ENCODE data around the gene RD3L. TPM values are rescaled to one million over a fixed set of nuclear protein-coding genes. Genes with fewer than 3 reads are reported as not detected.

RD3L gene
- total and polyA plus RNA-seq, 4 donors: 0.08 TPM; not detected in 3

DNA sequence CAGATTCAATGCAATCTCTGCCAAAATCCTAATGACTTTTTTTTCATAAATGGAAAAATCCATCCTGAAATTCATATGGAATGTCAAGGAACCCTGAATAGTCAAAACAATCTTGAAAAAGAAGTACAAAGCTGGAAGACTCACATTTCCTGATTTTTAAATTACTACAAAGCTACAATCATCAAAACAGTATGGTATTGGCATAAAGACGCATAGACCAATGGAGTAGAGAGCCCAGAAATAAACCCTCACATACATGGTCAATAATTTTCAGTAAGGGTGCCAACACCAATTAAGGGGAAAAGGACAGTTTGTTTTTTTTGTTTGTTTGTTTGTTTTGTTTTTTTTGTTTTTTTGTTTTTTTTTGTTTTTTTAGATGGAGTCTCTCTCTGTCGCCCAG, 4.6 kb upstream of the RD3L start:
- no peak for DNase-seq
- TF ChIP-seq, protein P1, sequence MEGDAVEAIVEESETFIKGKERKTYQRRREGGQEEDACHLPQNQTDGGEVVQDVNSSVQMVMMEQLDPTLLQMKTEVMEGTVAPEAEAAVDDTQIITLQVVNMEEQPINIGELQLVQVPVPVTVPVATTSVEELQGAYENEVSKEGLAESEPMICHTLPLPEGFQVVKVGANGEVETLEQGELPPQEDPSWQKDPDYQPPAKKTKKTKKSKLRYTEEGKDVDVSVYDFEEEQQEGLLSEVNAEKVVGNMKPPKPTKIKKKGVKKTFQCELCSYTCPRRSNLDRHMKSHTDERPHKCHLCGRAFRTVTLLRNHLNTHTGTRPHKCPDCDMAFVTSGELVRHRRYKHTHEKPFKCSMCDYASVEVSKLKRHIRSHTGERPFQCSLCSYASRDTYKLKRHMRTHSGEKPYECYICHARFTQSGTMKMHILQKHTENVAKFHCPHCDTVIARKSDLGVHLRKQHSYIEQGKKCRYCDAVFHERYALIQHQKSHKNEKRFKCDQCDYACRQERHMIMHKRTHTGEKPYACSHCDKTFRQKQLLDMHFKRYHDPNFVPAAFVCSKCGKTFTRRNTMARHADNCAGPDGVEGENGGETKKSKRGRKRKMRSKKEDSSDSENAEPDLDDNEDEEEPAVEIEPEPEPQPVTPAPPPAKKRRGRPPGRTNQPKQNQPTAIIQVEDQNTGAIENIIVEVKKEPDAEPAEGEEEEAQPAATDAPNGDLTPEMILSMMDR (IDR thresholded peaks at IDR 0.05; ENCODE audit: control extremely low read depth, extremely low read depth): no peak
- ATAC-seq (ENCODE audit: insufficient read depth, low FRiP score): no peak
- Histone ChIP-seq H3K27ac (ENCODE audit: low read depth in 1 of 2, low read length in 1 of 2) (no peak overlapping the region), H3K36me3 (ENCODE audit: control insufficient read depth in 4 of 4, insufficient read depth in 4 of 4, low read length in 4 of 4) (no peaks in the 10 kb centered on the region), H3K9ac (ENCODE audit: insufficient read depth in 1 of 2, low read length in 2 of 2) (no peak overlapping the region), H3K9me3 (ENCODE audit: control insufficient read depth in 4 of 4, insufficient read depth in 3 of 4, low read length in 3 of 4) (no peaks in the 10 kb centered on the region), H3K4me1 (ENCODE audit: control insufficient read depth in 5 of 5, insufficient read depth in 5 of 5, low read length in 5 of 5) (peaks cover 0 to 5% (median 0%) of the 10 kb centered on the region in 5 donors), H3K27me3 (ENCODE audit: control insufficient read depth in 3 of 3, insufficient read depth in 3 of 3, low read length in 2 of 3) (peaks cover 0 to under 1% (median 0%) of the 10 kb centered on the region in 3 donors), H3K4me3 (no peak overlapping the region)
- WGBS, 2 donors: 90 to 95% methylated on average over 2 of the region's 2 CpGs

DNA sequence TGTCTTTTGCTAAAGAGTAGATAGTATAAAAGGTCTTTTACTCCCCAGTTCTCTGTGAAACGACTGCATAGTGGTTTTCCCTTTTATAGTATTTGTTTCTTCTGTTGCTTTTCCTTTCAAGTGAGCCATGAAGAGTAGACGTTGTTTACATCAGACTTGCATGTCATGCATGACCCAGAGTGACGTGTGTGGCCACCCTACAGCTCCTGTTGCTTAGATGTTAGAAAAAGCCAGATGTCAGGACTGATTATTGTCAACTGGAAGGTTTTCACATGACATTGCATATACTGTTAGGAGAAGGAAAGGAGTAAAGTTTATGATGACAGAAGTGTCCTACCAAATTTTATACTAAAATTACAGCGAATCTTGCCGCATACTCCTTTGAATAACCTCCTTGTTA, 1.3 kb upstream of the RD3L start:
- peaks cover 0 to 5% (median 0%) of the 10 kb centered on the region in 5 donors for H3K4me1 ChIP-seq (ENCODE audit: control insufficient read depth in 5 of 5, insufficient read depth in 5 of 5, low read length in 5 of 5)
- TF ChIP-seq, protein P1 (IDR thresholded peaks at IDR 0.05; ENCODE audit: control extremely low read depth, extremely low read depth): no peak
- no peaks in the 10 kb centered on the region for H3K9me3 ChIP-seq (ENCODE audit: control insufficient read depth in 4 of 4, insufficient read depth in 3 of 4, low read length in 3 of 4)
- WGBS, 2 donors: 68 to 74% methylated on average over 5 of the region's 5 CpGs
- ATAC-seq (ENCODE audit: insufficient read depth, low FRiP score) (no peak), DNase-seq (peak in 1 of 3 donors; percentile 22)
- no peaks in the 10 kb centered on the region for H3K36me3 ChIP-seq (ENCODE audit: control insufficient read depth in 4 of 4, insufficient read depth in 4 of 4, low read length in 4 of 4)
- peaks cover 0 to 10% (median 7%) of the 10 kb centered on the region in 3 donors for H3K27me3 ChIP-seq (ENCODE audit: control insufficient read depth in 3 of 3, insufficient read depth in 3 of 3, low read length in 2 of 3)
- no peak overlapping the region for H3K9ac ChIP-seq (ENCODE audit: insufficient read depth in 1 of 2, low read length in 2 of 2)
- H3K27ac ChIP-seq (ENCODE audit: low read depth in 1 of 2, low read length in 1 of 2): peak overlapping the region in 1 of 2 donors; percentile 29
- no peak overlapping the region for H3K4me3 ChIP-seq

DNA sequence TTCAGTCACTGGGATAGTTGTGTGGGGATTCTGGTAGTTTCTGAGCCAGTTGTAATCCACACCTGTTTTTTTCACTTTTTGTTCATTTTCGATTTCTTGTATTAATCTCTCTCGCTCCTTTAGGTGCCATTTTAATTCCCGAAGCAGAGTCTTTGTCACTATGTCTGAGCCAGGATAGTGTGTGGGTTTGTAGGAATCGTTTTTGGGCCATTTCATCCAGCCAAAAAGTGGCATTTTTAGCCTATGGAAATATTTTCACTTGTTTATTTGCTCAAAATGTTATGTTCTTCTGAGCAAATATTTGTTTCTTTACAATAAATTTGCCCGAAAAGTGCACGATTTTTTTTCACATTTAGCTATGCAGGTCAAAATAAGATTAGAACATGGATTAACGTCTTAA, 867 bp downstream of the RD3L start:
- H3K9ac ChIP-seq (ENCODE audit: insufficient read depth in 1 of 2, low read length in 2 of 2): no peak overlapping the region
- no peaks in the 10 kb centered on the region for H3K9me3 ChIP-seq (ENCODE audit: control insufficient read depth in 4 of 4, insufficient read depth in 3 of 4, low read length in 3 of 4)
- TF ChIP-seq, protein P1 (IDR thresholded peaks at IDR 0.05; ENCODE audit: control extremely low read depth, extremely low read depth): no peak
- no peak overlapping the region for H3K4me3 ChIP-seq
- WGBS, 2 donors: 81 to 91% methylated on average over 7 of the region's 7 CpGs
- ATAC-seq (ENCODE audit: insufficient read depth, low FRiP score) (no peak), DNase-seq (no peak)
- peaks cover 0 to 10% (median 9%) of the 10 kb centered on the region in 3 donors for H3K27me3 ChIP-seq (ENCODE audit: control insufficient read depth in 3 of 3, insufficient read depth in 3 of 3, low read length in 2 of 3)
- no peaks in the 10 kb centered on the region for H3K36me3 ChIP-seq (ENCODE audit: control insufficient read depth in 4 of 4, insufficient read depth in 4 of 4, low read length in 4 of 4)
- peaks cover 0 to 5% (median 0%) of the 10 kb centered on the region in 5 donors for H3K4me1 ChIP-seq (ENCODE audit: control insufficient read depth in 5 of 5, insufficient read depth in 5 of 5, low read length in 5 of 5)
- H3K27ac ChIP-seq (ENCODE audit: low read depth in 1 of 2, low read length in 1 of 2): peak overlapping the region in 1 of 2 donors; percentile 40

DNA sequence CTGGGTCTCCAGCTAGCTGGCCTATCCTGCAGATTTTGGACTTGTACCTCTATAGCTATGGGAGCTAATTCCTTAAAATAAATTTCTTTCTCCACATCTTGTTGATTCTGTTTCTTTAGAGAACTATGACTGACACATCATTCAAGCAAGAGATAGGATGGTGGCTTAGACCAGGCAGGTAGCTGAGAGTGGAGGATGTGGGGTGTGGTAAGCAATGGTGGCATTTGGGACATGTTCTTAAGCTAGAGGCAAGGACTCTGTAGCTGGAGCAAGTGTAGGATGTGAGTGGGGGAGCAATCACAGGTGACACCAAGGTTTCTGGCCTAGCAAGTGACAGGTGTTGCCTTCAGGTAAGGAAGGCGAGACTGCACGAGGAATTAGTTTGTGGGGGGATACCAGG, 7.2 kb downstream of the RD3L start:
- no peak overlapping the region for H3K27ac ChIP-seq (ENCODE audit: low read depth in 1 of 2, low read length in 1 of 2)
- H3K9ac ChIP-seq (ENCODE audit: insufficient read depth in 1 of 2, low read length in 2 of 2): no peak overlapping the region
- H3K36me3 ChIP-seq (ENCODE audit: control insufficient read depth in 4 of 4, insufficient read depth in 4 of 4, low read length in 4 of 4): no peaks in the 10 kb centered on the region
- TF ChIP-seq, protein P1 (IDR thresholded peaks at IDR 0.05; ENCODE audit: control extremely low read depth, extremely low read depth): no peak
- WGBS, 2 donors: 83 to 90% methylated on average over 2 of the region's 2 CpGs
- no peaks in the 10 kb centered on the region for H3K9me3 ChIP-seq (ENCODE audit: control insufficient read depth in 4 of 4, insufficient read depth in 3 of 4, low read length in 3 of 4)
- DNase-seq (no peak), ATAC-seq (ENCODE audit: insufficient read depth, low FRiP score) (no peak)
- H3K27me3 ChIP-seq (ENCODE audit: control insufficient read depth in 3 of 3, insufficient read depth in 3 of 3, low read length in 2 of 3): peaks cover 0 to 9% (median 5%) of the 10 kb centered on the region in 3 donors
- no peak overlapping the region for H3K4me3 ChIP-seq
- peaks cover 0 to 4% (median 0%) of the 10 kb centered on the region in 5 donors for H3K4me1 ChIP-seq (ENCODE audit: control insufficient read depth in 5 of 5, insufficient read depth in 5 of 5, low read length in 5 of 5)

Measured in lung (tissue), 12 donors.